T1000 (cell line): Measurements from ENCODE around the gene PLA2G4B.
"Not testable (repeated sequence)": the region's sequence is repeated elsewhere in the genome, so short reads cannot be mapped to it uniquely, and the experiment has no call there.

Experiments
- DNase-seq: peaks from one replicate; lab custom pipeline; 2025; ENCODE audit warnings: mixed read lengths; lab: John Stamatoyannopoulos, UW

PLA2G4B gene

DNA sequence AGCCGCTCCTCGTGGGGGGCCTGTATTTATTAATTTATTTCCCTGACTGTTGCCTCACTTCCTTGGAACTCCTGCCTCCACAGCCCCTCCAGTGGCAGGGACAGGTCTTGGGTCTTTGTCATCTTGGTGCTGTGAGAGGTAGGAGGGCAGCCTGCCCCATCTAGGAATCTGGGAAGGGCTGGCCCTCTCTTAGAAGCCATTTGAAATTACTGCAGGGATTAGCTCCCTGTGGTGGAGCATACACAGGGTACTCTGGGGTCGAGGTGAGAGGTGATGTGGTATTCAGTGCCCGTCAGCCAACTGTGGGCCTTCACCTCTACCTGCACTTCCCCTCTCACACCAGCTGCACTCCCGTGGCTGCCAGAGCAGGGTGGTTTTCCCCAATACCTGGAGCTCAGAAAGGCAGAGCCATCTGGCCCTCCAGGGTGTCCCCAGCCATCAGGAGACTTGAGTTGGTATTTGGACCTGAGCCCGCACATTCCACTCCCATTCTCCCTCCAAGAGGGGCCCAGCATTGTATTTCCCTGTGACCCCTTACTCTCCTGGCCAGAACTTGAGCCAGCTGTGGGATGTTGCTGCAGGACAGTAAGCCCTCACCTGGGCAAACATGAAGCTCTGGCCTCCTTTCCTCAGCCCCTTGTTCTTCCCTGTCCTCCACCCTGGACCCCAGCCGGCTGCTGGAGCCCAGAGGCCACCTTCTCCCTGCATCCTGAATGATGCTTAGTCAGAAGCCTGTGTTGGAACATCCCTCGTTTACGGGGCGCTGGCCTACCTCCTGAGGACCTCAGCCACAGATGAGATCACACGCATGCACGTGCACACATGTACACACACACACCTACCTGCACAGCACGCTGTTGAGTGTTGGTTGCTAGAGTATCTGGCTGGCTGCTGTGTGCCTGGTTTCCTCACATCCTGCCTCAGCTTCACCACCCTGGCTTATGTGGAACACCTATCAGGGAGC lies 12.8 kb upstream of the PLA2G4B start:
- DNase-seq = no peak

DNA sequence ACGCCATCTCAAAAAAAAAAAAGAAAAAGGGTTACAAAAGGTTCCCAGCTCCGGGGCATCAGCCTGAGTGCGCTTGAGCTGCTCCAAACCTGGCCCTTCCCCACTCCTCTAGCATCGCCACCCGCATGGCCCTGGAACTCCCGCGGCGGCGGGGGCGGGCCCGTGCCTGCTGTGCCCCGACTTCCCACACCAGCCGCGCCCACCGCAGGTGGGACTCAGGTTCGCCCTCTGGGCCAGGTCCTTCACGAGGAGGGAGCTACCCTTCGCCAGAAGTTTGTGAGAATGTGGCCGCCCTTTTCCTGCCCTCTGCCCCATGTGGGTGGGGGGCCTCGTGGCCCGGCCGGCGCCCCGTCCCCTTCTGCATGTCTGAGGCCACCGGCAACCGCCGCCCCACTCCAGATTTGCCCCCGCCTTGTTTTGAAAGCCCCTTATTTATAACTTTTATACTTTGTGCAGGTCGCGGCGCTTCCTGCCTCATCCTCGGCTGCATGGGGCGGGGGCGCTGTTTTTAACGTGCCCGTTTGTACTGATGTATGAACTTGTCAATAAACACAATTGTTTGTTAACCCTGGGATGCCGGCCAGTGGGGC lies 11.3 kb upstream of the PLA2G4B start:
- no peak for DNase-seq

DNA sequence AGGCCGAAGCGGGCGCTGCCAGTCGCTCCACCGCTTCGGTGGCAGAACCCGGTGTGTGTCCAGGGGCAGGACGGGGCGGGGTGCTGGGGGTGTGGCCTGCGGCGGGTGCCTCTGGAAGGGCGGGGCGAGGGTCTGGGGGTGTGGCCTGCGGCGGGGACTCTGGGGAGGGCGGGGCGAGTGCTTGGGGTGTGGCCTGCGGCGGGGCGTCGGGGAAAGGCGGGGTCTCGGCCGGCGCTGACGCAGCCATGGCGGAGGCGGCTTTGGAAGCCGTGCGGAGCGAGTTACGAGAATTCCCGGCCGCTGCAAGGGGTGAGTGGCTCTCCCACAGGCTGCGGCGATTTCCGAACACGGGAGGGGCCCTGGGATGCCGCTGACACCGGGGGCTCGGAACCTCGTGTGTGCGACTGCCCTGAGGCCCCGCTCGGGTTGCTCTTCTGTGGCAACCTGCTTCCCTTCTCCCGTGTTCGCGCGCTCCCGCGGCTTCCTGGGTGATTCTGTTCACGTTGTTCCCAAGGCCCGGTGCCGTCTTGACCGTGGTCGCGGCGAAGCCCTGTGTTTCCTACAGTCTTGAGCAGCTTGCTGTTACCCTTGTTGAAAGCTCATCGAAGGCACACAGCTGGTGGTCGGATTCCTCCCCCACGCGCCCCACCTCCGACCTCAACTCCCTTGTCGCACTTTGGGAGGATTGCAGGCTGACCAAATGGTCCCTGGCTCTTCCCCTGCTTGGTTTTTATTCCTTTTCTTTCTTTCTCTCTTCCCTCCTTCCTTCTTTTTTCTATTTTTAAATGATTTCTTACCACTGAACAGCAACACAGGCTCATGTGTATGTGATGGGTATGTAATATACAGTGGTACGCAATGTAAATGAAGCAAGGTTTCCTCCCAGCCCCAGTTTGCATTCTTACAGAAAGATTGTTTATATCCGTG lies 10.5 kb upstream of the PLA2G4B start, which contains the start of gene JMJD7:
TSS of gene JMJD7 (plus strand) at position 213 of the 927 bp plus-strand sequence. CDS start at position 246, 33 bp downstream.
- DNase-seq = peak; percentile 87

DNA sequence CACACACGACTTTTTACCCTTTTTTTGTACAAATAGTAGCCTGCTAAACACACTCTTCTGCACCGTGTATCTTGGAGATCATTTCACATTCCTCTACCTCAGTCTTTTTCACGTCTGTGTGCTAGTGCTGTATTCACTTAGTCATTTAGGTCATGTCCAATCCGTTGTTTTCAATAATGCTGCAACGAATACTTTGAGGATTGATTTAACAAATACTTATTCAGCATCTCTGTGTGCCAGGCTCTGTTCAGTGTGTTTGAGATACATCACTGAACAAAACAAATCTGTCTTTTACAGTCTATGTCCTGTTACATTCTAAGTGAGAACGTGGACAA lies 9.9 kb upstream of the PLA2G4B start:
- no peak for DNase-seq

DNA sequence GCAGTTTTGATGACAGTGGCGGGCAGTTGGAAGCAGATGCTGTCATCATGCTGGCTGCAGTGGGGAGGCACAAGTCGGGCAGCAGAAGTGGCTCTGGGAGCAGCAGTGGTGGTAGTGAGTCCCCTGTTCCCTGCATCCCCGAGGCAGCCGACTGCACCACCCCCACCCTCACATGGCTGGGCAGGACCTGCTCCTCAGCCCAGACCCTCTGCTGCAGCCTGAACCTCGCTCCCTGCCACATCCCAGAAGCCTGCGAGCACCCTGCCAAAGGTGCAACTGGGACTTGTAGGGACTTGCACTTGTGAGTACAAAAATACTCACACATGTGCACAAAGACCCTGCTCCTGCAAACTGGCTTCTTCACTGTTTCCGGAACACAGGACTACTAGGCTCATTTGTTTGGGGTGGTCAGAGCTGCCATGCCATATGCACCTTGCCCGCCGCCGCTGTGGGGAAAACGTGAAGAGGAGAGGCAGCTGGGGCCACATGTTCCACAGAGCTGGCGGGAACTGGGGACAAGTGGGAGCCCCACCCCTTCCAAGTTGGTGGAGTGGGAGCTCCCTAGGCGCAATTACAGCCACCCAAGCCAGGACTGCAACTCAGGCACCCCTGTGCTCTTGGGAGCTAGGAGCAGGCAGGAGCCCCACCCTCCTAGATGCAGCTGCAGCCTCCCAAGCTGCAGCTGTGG lies 8.5 kb upstream of the PLA2G4B start:
- no peak for DNase-seq

DNA sequence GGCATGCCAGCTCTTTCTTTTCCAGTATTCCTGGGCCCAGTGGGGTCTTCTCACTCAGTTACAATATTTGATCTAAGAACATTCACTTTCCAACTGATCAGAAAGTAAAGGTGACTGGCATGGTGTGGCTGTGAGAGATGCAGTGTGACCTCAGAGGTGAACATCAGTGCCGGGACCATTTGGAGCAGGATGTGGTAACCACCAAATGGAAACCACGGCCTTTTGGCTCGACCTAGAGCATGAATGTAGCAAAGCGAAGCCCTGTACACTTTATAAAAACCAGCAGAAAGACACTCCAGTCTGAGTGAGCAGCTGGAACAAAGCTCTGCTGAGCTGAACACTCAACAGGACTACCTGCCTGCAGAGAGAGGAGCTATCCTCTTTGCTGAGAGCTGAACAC lies 7.4 kb upstream of the PLA2G4B start:
- not testable (repeated sequence) for DNase-seq

- DNase-seq = no peak
Measured at GRCh38 chr15:41832208-41832607, 6.4 kb upstream of the PLA2G4B start.

DNA sequence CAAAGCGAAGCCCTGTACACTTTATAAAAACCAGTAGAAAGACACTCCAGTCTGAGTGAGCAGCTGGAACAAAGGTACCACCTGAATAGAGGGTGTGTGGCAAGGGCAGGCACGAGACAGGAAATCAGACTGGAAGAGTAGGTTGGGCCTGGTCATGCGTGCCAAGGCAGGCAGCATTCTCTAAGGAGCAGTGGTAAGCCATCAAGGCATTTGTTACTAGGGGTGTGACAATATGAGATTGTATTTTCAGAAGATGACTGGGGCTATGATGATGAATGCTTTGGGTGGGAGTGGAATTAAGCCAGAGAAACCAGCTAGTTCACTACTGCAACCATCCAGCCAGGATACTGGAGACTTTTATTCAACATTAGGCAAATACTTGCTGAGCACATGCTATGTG lies 5.8 kb upstream of the PLA2G4B start:
- no peak for DNase-seq

DNA sequence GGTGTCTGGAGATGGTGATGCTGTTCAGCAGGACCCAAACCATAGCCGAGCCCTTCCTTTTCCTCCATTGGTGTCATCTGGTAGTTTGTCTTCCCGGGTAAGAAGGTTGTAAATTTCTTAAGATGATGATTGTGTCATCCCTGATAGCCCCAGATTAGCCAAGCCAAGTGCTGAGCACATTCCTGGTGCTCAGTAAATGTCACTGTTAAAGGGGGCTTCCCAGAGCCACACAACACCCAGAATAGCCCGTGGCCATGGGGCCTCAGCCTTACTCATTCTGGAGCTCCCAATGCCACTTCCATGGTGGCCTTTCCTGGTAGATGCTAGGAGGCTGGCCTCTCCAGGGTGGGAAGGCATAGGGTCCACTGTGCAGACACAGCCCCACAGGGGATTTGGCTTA lies 4.6 kb upstream of the PLA2G4B start:
- no peak for DNase-seq

- DNase-seq = no peak
Measured at GRCh38 chr15:41836073-41836472, 2.6 kb upstream of the PLA2G4B start.

GRCh38 chr15:41836713-41837454 lies 1.8 kb upstream of the PLA2G4B start:
- DNase-seq = no peak

DNA sequence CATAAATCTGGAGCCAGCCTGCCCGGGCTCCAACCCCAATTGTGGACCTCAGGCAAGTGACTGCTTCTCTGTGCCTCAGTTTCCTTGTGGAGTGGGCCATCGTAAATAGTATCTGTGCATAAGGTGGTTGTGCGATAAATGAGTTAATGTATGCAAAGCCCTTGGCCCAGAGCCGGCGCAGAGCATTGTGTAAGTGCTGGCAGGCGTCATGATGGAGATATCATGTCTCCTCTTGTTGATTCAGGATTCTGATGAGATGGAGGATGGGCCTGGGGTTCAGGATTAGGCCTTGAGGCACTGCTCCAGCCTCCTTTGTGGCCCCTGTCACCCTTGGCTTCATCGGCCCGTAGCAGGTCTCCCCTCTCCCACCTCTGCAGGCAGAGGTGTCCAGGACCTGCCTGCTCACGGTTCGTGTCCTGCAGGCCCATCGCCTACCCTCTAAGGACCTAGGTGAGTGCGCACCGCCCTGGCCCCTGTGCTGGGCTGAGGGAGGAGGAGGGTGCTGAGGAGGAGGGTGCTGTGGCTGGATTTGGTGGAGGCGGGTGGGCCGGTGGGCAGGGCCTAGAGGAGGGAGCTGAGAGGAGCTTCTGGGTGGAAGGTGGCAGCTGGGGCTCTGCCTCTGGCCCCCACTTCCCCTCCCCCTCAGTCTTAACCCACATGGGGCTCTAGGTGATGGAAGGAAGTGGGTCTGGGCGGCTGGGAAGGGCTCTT lies 1.3 kb downstream of the PLA2G4B start:
- DNase-seq = no peak

DNA sequence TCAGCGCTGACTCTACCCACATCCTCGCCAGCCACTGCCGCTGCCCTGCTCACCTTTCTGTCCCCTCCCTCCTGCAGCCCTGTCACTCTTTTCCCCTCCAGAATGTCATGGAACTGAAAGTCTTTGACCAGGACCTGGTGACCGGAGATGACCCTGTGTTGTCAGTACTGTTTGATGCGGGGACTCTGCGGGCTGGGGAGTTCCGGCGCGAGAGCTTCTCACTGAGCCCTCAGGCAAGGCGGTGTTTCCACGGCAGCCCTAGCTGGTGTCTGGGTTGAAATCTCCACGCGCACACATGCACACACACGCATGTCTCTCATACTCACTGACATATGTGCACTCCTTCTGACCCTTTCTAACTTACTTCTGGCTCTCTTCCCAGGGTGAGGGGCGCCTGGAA lies 2.0 kb downstream of the PLA2G4B start:
- no peak for DNase-seq

GRCh38 chr15:41841131-41841530 lies 2.5 kb downstream of the PLA2G4B start:
- no peak for DNase-seq

- DNase-seq = no peak
Measured at GRCh38 chr15:41842229-41842628, 3.6 kb downstream of the PLA2G4B start.

- DNase-seq = no peak
Measured at GRCh38 chr15:41843571-41843970, 4.9 kb downstream of the PLA2G4B start.

DNA sequence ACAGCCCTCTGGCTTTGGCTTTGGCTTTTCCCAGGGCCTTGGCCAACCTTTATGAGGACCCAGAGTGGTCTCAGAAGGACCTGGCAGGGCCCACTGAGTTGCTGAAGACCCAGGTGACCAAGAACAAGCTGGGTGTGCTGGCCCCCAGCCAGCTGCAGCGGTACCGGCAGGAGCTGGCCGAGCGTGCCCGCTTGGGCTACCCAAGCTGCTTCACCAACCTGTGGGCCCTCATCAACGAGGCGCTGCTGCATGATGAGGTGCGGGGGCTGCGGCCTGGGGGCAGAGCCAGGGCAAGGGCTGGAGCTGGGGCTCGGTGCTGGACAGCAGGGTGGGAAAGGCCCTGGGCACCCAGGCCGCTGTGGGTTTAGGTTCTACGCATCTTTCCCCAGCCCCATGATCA lies 6.2 kb downstream of the PLA2G4B start:
- DNase-seq = no peak

GRCh38 chr15:41847206-41847605 lies 8.6 kb downstream of the PLA2G4B start:
- no peak for DNase-seq

DNA sequence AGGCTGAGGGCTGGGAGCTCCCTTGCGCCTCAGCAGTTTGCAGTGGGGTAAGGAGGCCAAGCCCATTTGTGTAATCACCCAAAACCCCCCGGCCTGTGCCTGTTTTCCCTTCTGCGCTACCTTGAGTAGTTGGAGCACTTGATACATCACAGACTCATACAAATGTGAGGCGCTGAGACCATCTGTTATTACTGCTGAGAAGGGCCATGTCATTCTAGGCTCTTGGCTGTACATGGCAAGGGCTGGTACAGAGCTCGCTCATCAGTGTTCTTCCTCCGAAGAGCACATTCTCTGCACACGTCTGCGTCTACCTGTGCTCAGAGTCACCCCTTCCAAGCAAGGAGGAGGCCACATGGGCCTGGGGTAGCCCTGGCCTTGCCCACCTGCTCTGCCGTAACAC lies 9.3 kb downstream of the PLA2G4B start:
- no peak for DNase-seq

- DNase-seq = no peak
Measured at GRCh38 chr15:41848631-41849030, 10.0 kb downstream of the PLA2G4B start.
